HepG2 (cell line): ENCODE data around the gene MLLT10. TPM values are rescaled to one million over a fixed set of nuclear protein-coding genes. Genes with fewer than 3 reads are reported as not detected.

Source experiments
- ARNT2 ChIP-seq: sonication (generic); formaldehyde crosslinking; IDR thresholded peaks from 2 replicates; pipeline ENCODE4 v1.8.0; 2022; ENCODE audit warnings: mild to moderate bottlenecking, low read depth, missing genetic modification reagents, moderate library complexity
- ATF7 ChIP-seq, 2 experiments: fragments of 450-650 bp in 1 of 2; sonication (generic) in 1 of 2; formaldehyde crosslinking in 1 of 2; IDR thresholded peaks; 2 replicates each; pipeline versions ENCODE4 v1.4.0 to v1.6.1; 2016 to 2020; ENCODE audit warnings: antibody characterized with exemption in 1 of 2, mild to moderate bottlenecking in 1 of 2, missing genetic modification reagents in 1 of 2
- CBFB ChIP-seq: sonication (generic); formaldehyde crosslinking; IDR thresholded peaks from 2 replicates; pipeline ENCODE4 v1.4.0; 2020; ENCODE audit warnings: missing genetic modification reagents
- E2F1 ChIP-seq: sonication (generic); formaldehyde crosslinking; IDR thresholded peaks from 2 replicates; pipeline ENCODE4 v1.5.0; 2020; ENCODE audit warnings: missing genetic modification reagents
- EP300 ChIP-seq, 3 experiments: sonication (generic) in 1 of 3; formaldehyde crosslinking in 1 of 3; IDR thresholded peaks; 2 replicates each; pipeline versions ENCODE4 v1.5.1 to v1.6.1; 2011 to 2020; ENCODE audit warnings: low read depth in 2 of 3, low read length in 2 of 3, borderline replicate concordance in 1 of 3, improper control_type of control experiment in 1 of 3, mild to moderate bottlenecking in 1 of 3, missing genetic modification reagents in 1 of 3, moderate library complexity in 1 of 3
- ETS1 ChIP-seq: sonication (generic); formaldehyde crosslinking; IDR thresholded peaks from 2 replicates; pipeline ENCODE4 v1.4.0; 2020; ENCODE audit warnings: missing genetic modification reagents
- ETV6 ChIP-seq: sonication (generic); formaldehyde crosslinking; conservative IDR thresholded peaks from 2 replicates; pipeline ENCODE4 v1.4.0; 2020; ENCODE audit warnings: missing genetic modification reagents
- HDAC6 ChIP-seq: fragments of 200-600 bp; sonication (generic); IDR thresholded peaks from 2 replicates; pipeline ENCODE4 v1.7.0; 2017; ENCODE audit warnings: mild to moderate bottlenecking, antibody characterized with exemption, low read length, low read depth
- HNRNPL ChIP-seq: fragments of 200-400 bp; formaldehyde crosslinking; IDR thresholded peaks from 2 replicates; pipeline ENCODE4 v1.6.1; 2017; ENCODE audit warnings: mild to moderate bottlenecking, low read depth, low read length
- LRRFIP1 ChIP-seq: sonication (generic); formaldehyde crosslinking; conservative IDR thresholded peaks from 2 replicates; pipeline ENCODE4 v1.4.0; 2020; ENCODE audit warnings: missing genetic modification reagents
- NR0B2 ChIP-seq: sonication (generic); formaldehyde crosslinking; IDR thresholded peaks from 2 replicates; pipeline ENCODE4 v1.4.0; 2020; ENCODE audit warnings: mild to moderate bottlenecking, missing genetic modification reagents
- PHF20 ChIP-seq: sonication (generic); formaldehyde crosslinking; IDR thresholded peaks from 2 replicates; pipeline ENCODE4 v1.5.0; 2020; ENCODE audit warnings: mild to moderate bottlenecking, missing genetic modification reagents
- SIX1 ChIP-seq: sonication (generic); formaldehyde crosslinking; IDR thresholded peaks from 2 replicates; pipeline ENCODE4 v1.4.0; 2020; ENCODE audit warnings: missing genetic modification reagents, borderline replicate concordance
- TBX2 ChIP-seq: sonication (generic); formaldehyde crosslinking; IDR thresholded peaks from 2 replicates; pipeline ENCODE4 v1.5.0; 2020; ENCODE audit warnings: missing genetic modification reagents, mild to moderate bottlenecking, borderline replicate concordance
- ZNF18 ChIP-seq: sonication (generic); formaldehyde crosslinking; IDR thresholded peaks from 2 replicates; pipeline ENCODE4 v1.8.0; 2022; ENCODE audit warnings: mild to moderate bottlenecking, missing genetic modification reagents; ENCODE audit not compliant: insufficient replicate concordance
- ZNF205 ChIP-seq: IDR thresholded peaks from 2 replicates; pipeline ENCODE4 v1.6.1; 2018; ENCODE audit warnings: missing biosample characterization, missing genetic modification reagents
- ZNF530 ChIP-seq: sonication (generic); formaldehyde crosslinking; IDR thresholded peaks from 2 replicates; pipeline ENCODE4 v1.5.0; 2020; ENCODE audit warnings: low read depth, mild to moderate bottlenecking, missing genetic modification reagents
- ZNF546 ChIP-seq: sonication (generic); formaldehyde crosslinking; conservative IDR thresholded peaks from 2 replicates; pipeline ENCODE4 v1.8.1; 2023; ENCODE audit warnings: mild to moderate bottlenecking, missing genetic modification reagents
- ZNF780A ChIP-seq: sonication (generic); formaldehyde crosslinking; IDR thresholded peaks from 2 replicates; pipeline ENCODE4 v1.8.0; 2022; ENCODE audit warnings: mild to moderate bottlenecking, missing genetic modification reagents, moderate library complexity
- ZSCAN12 ChIP-seq: sonication (generic); formaldehyde crosslinking; IDR thresholded peaks from 2 replicates; pipeline ENCODE4 v1.9.0; 2021; ENCODE audit warnings: mild to moderate bottlenecking, missing genetic modification reagents
- polyA plus RNA-seq, 8 experiments: library from polyadenylated mRNA; depleted of rRNA in 3 of 8; stranded (reverse) in 7 of 8; unstranded in 1 of 8; fragments of >200 nt; fragmentation: Illumina TruSeq in 4 of 8; extraction: Trizol in 4 of 8; gene quantifications; 2 replicates each; pipeline versions ENCODE4 v1.2.1 to v1.2.3, GENCODE V29; 2011 to 2016; ENCODE audit warnings: low read depth in 4 of 8, missing spikeins in 1 of 8, mixed read lengths in 1 of 8; ENCODE audit not compliant: insufficient read depth in 1 of 8
- total RNA-seq, 5 experiments: library from RNA; depleted of rRNA; stranded (reverse); fragments of >200 nt; fragmentation: Illumina TruSeq; extraction: Trizol; gene quantifications; 2 replicates each; pipeline ENCODE4 v1.2.3, GENCODE V29; 2016; ENCODE audit warnings: low read depth in 1 of 5

Gene MLLT10
- total and polyA plus RNA-seq, 2 of the 13 experiments (the other 11 are each of a cell fraction or from before 2014, with no cell fraction given) = 51.3 to 84.1 TPM

GRCh38 chr10:21494191-21495001 lies 39.6 kb upstream of the MLLT10 start (continued):
- TF ChIP-seq E2F1 (CRISPR knock-in tag) (peak; percentile 63; the same call in 1 of the 2 replicates), ARNT2 (no peak; the same call in 1 of the 2 replicates), CBFB (no peak), ZNF530 (no peak), ETV6 (CRISPR knock-in tag) (0 out of 2 replicates have a peak, but pooled peaks have one; percentile 30), PHF20 (CRISPR knock-in tag) (no peak; the same call in 1 of the 2 replicates), HNRNPL (no peak), EP300 (IDR thresholded peaks at IDR 0.05; ENCODE audit: low read depth in 2 of 2, low read length in 2 of 2) (no peak), EP300 (CRISPR knock-in tag; IDR thresholded peaks at IDR 0.05; ENCODE audit: borderline replicate concordance) (no peak), LRRFIP1 (CRISPR knock-in tag) (no peak), ZNF18 (CRISPR knock-in tag) (no peak), ZNF205 (CRISPR knock-in tag) (peak; percentile 61), HDAC6 (0 out of 2 replicates have a peak, but pooled peaks have one; percentile 69), NR0B2 (CRISPR knock-in tag) (no peak), ZSCAN12 (CRISPR knock-in tag) (no peak; the same call in 1 of the 2 replicates), ATF7 (IDR thresholded peaks at IDR 0.05) (no peak), ATF7 (CRISPR knock-in tag; IDR thresholded peaks at IDR 0.05) (no peak), SIX1 (no peak), TBX2 (CRISPR knock-in tag) (peak; percentile 14; the same call in 1 of the 2 replicates), ZNF780A (no peak), ETS1 (CRISPR knock-in tag) (no peak), ZNF546 (CRISPR knock-in tag) (0 out of 2 replicates have a peak, but pooled peaks have one; percentile 62)
